Measurements from ENCODE around the gene NEK2.

- no peak for TF ChIP-seq RAD21 (IDR thresholded peaks at IDR 0.05; ENCODE audit: low read depth)
- no peak for TF ChIP-seq MAX (IDR thresholded peaks at IDR 0.05)
These were observed 10.4 kb upstream of the NEK2 start for GRCh38 chr1:211685823-211686222.
